H9 (cell line): ENCODE results near the gene ABHD17C. TPM values are rescaled to one million over a fixed set of nuclear protein-coding genes. Genes with fewer than 3 reads are reported as not detected.

Experiments used
- DNase-seq: peaks from one replicate; pipeline ENCODE4 v3.0.0-alpha.2; 2017
- H2AFZ ChIP-seq: one replicate; pipeline ENCODE4 v1.6.1; 2013; ENCODE audit warnings: mild to moderate bottlenecking, low read length, control low read depth, moderate library complexity
- H2AK5ac ChIP-seq: 2 replicates; pipeline ENCODE4 v1.6.1; 2013; ENCODE audit warnings: low read length, control low read depth, mixed read lengths; ENCODE audit not compliant: insufficient read length
- H2BK120ac ChIP-seq: one replicate; pipeline ENCODE4 v1.6.1; 2013; ENCODE audit warnings: low read depth, mild to moderate bottlenecking, low read length, control low read depth, inconsistent platforms; ENCODE audit not compliant: poor library complexity, severe bottlenecking
- H2BK12ac ChIP-seq: 2 replicates; pipeline ENCODE4 v1.6.1; 2013; ENCODE audit warnings: low read length, control low read depth, mixed read lengths, low read depth; ENCODE audit not compliant: insufficient read length
- H2BK15ac ChIP-seq: 2 replicates; pipeline ENCODE4 v1.6.1; 2013; ENCODE audit warnings: low read depth, low read length, control low read depth
- H2BK20ac ChIP-seq: one replicate; pipeline ENCODE4 v1.6.1; 2013; ENCODE audit warnings: low read depth, mild to moderate bottlenecking, low read length, control low read depth, inconsistent platforms; ENCODE audit not compliant: poor library complexity, severe bottlenecking
- H2BK5ac ChIP-seq: 2 replicates; pipeline ENCODE4 v1.6.1; 2013; ENCODE audit warnings: low read length, control low read depth, mixed read lengths; ENCODE audit not compliant: insufficient read length
- H3K14ac ChIP-seq: 2 replicates; pipeline ENCODE4 v1.6.1; 2013; ENCODE audit warnings: low read length, control low read depth; ENCODE audit not compliant: insufficient read depth
- H3K18ac ChIP-seq: 2 replicates; pipeline ENCODE4 v1.6.1; 2013; ENCODE audit warnings: low read depth, mild to moderate bottlenecking, mixed read lengths, low read length, control low read depth; ENCODE audit not compliant: insufficient read length
- H3K23ac ChIP-seq: 2 replicates; pipeline ENCODE4 v1.6.1; 2013; ENCODE audit warnings: low read length, control low read depth, mixed read lengths, low read depth; ENCODE audit not compliant: insufficient read length
- H3K23me2 ChIP-seq: 2 replicates; pipeline ENCODE4 v1.6.1; 2013; ENCODE audit warnings: low read depth, mild to moderate bottlenecking, mixed read lengths, low read length, control low read depth; ENCODE audit not compliant: insufficient read length, poor library complexity, severe bottlenecking
- H3K27ac ChIP-seq: 2 replicates; pipeline ENCODE4 v1.5.1; 2013; ENCODE audit warnings: low read length, control low read depth, mixed read lengths, low read depth; ENCODE audit not compliant: insufficient read length
- H3K27me3 ChIP-seq: 2 replicates; pipeline ENCODE4 v1.6.1; 2013; ENCODE audit warnings: low read length, control low read depth, inconsistent platforms; ENCODE audit not compliant: insufficient read depth
- H3K4ac ChIP-seq: 2 replicates; pipeline ENCODE4 v1.6.1; 2013; ENCODE audit warnings: low read depth, mild to moderate bottlenecking, control low read depth, inconsistent platforms, low read length, moderate library complexity
- H3K4me1 ChIP-seq: 2 replicates; pipeline ENCODE4 v1.6.1; 2013; ENCODE audit warnings: low read length, control low read depth, inconsistent platforms; ENCODE audit not compliant: insufficient read depth
- H3K4me2 ChIP-seq: 2 replicates; pipeline ENCODE4 v1.6.1; 2013; ENCODE audit warnings: low read length, control low read depth, mixed read lengths; ENCODE audit not compliant: insufficient read length, insufficient read depth
- H3K56ac ChIP-seq: 2 replicates; pipeline ENCODE4 v1.6.1; 2013; ENCODE audit warnings: low read depth, mild to moderate bottlenecking, mixed read lengths, low read length, control low read depth; ENCODE audit not compliant: insufficient read length
- H3K79me1 ChIP-seq: 2 replicates; pipeline ENCODE4 v1.6.1; 2013; ENCODE audit warnings: low read depth, mild to moderate bottlenecking, moderate library complexity, low read length, control low read depth, inconsistent platforms; ENCODE audit not compliant: insufficient read depth, poor library complexity, severe bottlenecking
- H3K79me2 ChIP-seq: 2 replicates; pipeline ENCODE4 v1.6.1; 2013; ENCODE audit warnings: low read length, control low read depth, inconsistent platforms; ENCODE audit not compliant: insufficient read depth
- H3K9ac ChIP-seq: 2 replicates; pipeline ENCODE4 v1.6.1; 2013; ENCODE audit warnings: low read length, control low read depth, mixed read lengths; ENCODE audit not compliant: insufficient read length; ENCODE audit errors: extremely low read depth
- H3K9me3 ChIP-seq: one replicate; pipeline ENCODE4 v1.6.1; 2013; ENCODE audit warnings: low read depth, low read length, inconsistent platforms; ENCODE audit not compliant: control insufficient read depth
- H3T11ph ChIP-seq: one replicate; pipeline ENCODE4 v1.6.1; 2013; ENCODE audit warnings: mild to moderate bottlenecking, low read length, control low read depth, inconsistent platforms
- H4K20me1 ChIP-seq: one replicate; pipeline ENCODE4 v1.6.1; 2013; ENCODE audit not compliant: control insufficient read depth, insufficient read length, insufficient read depth
- H4K5ac ChIP-seq: 2 replicates; pipeline ENCODE4 v1.6.1; 2013; ENCODE audit warnings: low read depth, mild to moderate bottlenecking, mixed read lengths, low read length, control low read depth; ENCODE audit not compliant: insufficient read length
- H4K8ac ChIP-seq: replicated peaks from 2 replicates; pipeline ENCODE4 v1.6.1; 2013; ENCODE audit warnings: low read length, control low read depth, mixed read lengths, low read depth; ENCODE audit not compliant: insufficient read length
- H4K91ac ChIP-seq: 2 replicates; pipeline ENCODE4 v1.6.1; 2013; ENCODE audit warnings: low read depth, mild to moderate bottlenecking, moderate library complexity, mixed read lengths, low read length, control low read depth; ENCODE audit not compliant: insufficient read length
- H3K27ac Mint-ChIP-seq, 3 experiments: 2 replicates in 2 of 3; 3 replicates in 1 of 3; pipeline ENCODE4 v1.8.0; 2020 to 2021; ENCODE audit warnings: mixed read lengths in 3 of 3, mild to moderate bottlenecking in 1 of 3, moderate library complexity in 1 of 3
- H3K27me3 Mint-ChIP-seq: 2 replicates; pipeline ENCODE4 v1.8.0; 2021; ENCODE audit warnings: low read depth, mild to moderate bottlenecking, moderate library complexity, mixed read lengths
- H3K36me3 Mint-ChIP-seq, 3 experiments: 2 replicates in 2 of 3; 3 replicates in 1 of 3; pipeline ENCODE4 v1.8.0; 2020 to 2021; ENCODE audit warnings: low read depth in 3 of 3, mixed read lengths in 3 of 3; ENCODE audit not compliant: insufficient read depth in 1 of 3
- H3K4me1 Mint-ChIP-seq, 2 experiments: 2 replicates each; pipeline ENCODE4 v1.8.0; 2020; ENCODE audit warnings: mixed read lengths in 2 of 2
- H3K4me3 Mint-ChIP-seq, 2 experiments: 2 replicates in 1 of 2; 3 replicates in 1 of 2; pipeline ENCODE4 v1.8.0; 2020 to 2021; ENCODE audit warnings: mild to moderate bottlenecking in 2 of 2, mixed read lengths in 2 of 2, moderate library complexity in 1 of 2
- H3K9me3 Mint-ChIP-seq, 2 experiments: 2 replicates in 1 of 2; 3 replicates in 1 of 2; pipeline ENCODE4 v1.8.0; 2020; ENCODE audit warnings: mild to moderate bottlenecking in 2 of 2, mixed read lengths in 2 of 2, moderate library complexity in 1 of 2
- CTCF ChIP-seq: fragments of 200-600 bp; sonication (generic); conservative IDR thresholded peaks from 3 replicates; pipeline ENCODE4 v1.8.0; 2021; ENCODE audit warnings: antibody characterized with exemption, mild to moderate bottlenecking
- WGBS: extraction: QIAGEN DNeasy Blood & Tissue Kit; methylation state at CpG from one replicate; pipeline ENCODE4 v1.1.7; 2013; ENCODE audit warnings: missing lambda C conversion rate, low lambda C conversion rate, mixed read lengths; ENCODE audit not compliant: insufficient read length; ENCODE audit errors: extremely low coverage; 5-methylcytosine and 5-hydroxymethylcytosine counted together
- total RNA-seq: library from RNA; stranded (reverse); gene quantifications from 2 replicates; pipeline ENCODE4 v1.2.1, GENCODE V29; 2021

Gene ABHD17C
- total RNA-seq, 1 experiment from 2014 or later, result 21.5 TPM

- H3K9me3 ChIP-seq, result no peaks in the 10 kb centered on the region
- H3K9ac ChIP-seq, result no peak overlapping the region
- no CpG with 5 or more reads among the region's 6 CpGs for WGBS
- H2BK5ac ChIP-seq, result no peak overlapping the region
- no peak overlapping the region for H2BK12ac ChIP-seq
- no peaks in the 10 kb centered on the region for H3K27me3 ChIP-seq
- no peak overlapping the region for H3K18ac ChIP-seq
- no peak overlapping the region for H4K91ac ChIP-seq
- no peak overlapping the region for H2BK20ac ChIP-seq
- no peak overlapping the region for H3K4me2 ChIP-seq
- Mint-ChIP-seq H3K4me3 (no peak overlapping the region), H3K27me3 (peaks cover 13% of the 10 kb centered on the region), H3K27ac (no peak overlapping the region), H3K9me3 (no peaks in the 10 kb centered on the region), H3K36me3 (no peaks in the 10 kb centered on the region), H3K4me1 (peaks cover 2% of the 10 kb centered on the region in 2 experiments; a peak in 2 of 4 replicates)
- H2AFZ ChIP-seq, result no peak overlapping the region
- no peaks in the 10 kb centered on the region for H4K20me1 ChIP-seq
- H4K5ac ChIP-seq, result no peak overlapping the region
- H3K23me2 ChIP-seq, result no peaks in the 10 kb centered on the region
- H3K4ac ChIP-seq, result no peak overlapping the region
- no peak overlapping the region for H2BK120ac ChIP-seq
- no peaks in the 10 kb centered on the region for H3K79me2 ChIP-seq
- no peaks in the 10 kb centered on the region for H3K79me1 ChIP-seq
- H3K23ac ChIP-seq, result no peak overlapping the region
- no peak overlapping the region for H4K8ac ChIP-seq
- no peak overlapping the region for H3K27ac ChIP-seq
- no peak overlapping the region for H2AK5ac ChIP-seq
- DNase-seq, result no peak
- TF ChIP-seq CTCF, result no peak
- no peak overlapping the region for H3T11ph ChIP-seq
- H3K14ac ChIP-seq, result no peak overlapping the region
- no peak overlapping the region for H2BK15ac ChIP-seq
- no peaks in the 10 kb centered on the region; the same call in 1 of the 2 replicates for H3K4me1 ChIP-seq
- no peak overlapping the region for H3K56ac ChIP-seq
Measured at GRCh38 chr15:80788536-80788935, 93.4 kb downstream of the ABHD17C start.
